Measurements from ENCODE around the gene MAK.

Gene MAK

GRCh38 chr6:10722570-10722819 lies 115.8 kb downstream of the MAK start:
- DNase-seq, result no peak

DNA sequence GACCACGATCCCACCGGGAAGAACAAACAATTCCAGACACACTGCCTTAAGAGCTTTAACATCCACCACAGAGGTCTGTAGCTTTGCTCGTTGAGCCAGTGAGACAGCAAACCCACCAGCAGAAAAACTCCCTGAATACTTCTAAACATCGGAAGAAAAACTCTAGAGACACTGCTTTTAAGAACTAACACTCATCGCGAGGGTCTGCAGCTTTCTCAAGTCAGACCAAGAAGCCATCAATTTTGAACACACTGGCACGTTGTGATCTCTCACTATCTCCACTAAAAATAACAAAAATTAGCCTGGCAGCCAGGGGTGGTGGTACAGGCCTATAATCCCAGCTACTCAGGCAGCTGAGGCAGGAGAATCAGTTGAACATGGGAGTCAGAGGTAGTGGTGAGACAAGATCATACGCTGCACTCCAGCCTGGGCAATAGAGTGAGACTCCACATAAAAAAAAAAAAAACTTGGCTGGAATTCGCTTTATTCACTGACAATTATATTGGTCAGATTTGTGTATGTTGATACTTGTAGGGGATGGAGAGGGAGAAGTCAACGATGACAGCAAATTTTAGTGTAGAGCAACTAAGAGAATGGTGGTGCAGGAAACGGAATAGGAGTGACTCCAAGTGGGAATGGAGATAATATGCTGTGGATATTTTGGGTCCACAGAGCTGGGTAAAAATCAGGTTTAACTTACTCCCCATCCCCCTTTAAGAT lies 116.3 kb downstream of the MAK start:
- no peak for DNase-seq

DNA sequence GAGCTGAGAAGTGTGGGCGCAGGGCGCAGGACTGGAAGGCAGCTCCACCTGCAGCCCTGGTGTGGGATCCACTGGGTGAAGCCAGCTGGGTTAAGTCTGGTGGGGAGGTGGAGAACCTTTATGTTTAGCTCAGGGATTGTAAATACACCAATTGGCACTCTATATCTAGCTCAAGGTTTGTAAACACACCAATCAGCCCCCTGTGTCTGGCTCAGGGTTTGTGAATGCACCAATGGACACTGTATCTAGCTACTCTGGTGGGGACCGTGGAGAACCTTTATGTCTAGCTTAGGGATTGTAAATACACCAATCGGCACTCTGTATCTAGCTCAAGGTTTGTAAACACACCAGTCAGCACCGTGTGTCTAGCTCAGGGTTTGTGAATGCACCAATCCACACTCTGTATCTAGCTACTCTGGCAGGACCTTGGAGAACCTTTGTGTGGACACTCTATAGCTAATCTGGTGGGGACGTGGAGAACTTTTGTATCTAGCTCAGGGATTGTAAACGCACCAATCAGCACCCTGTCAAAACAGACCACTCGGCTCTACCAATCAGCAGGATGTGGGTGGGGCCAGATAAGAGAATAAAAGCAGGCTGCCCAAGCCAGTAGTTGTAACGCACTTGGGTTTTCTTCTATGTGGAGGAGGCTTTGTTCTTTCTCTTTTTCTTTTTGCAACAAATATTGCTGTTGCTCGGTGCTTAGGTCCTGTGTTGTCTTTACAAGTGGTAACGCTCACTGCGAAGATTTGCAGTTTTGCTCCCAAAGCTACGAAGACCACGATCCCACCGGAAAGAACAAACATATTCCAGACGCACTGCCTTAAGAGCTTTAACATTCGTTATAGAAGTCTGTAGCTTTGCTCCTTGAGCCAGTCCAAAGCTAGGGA lies 117.1 kb downstream of the MAK start:
- peak; percentile 78 for DNase-seq

- no peak for DNase-seq
These were observed 117.9 kb downstream of the MAK start for GRCh38 chr6:10720265-10720959.

GRCh38 chr6:10719964-10720264 lies 118.4 kb downstream of the MAK start:
- DNase-seq, result no peak

DNA sequence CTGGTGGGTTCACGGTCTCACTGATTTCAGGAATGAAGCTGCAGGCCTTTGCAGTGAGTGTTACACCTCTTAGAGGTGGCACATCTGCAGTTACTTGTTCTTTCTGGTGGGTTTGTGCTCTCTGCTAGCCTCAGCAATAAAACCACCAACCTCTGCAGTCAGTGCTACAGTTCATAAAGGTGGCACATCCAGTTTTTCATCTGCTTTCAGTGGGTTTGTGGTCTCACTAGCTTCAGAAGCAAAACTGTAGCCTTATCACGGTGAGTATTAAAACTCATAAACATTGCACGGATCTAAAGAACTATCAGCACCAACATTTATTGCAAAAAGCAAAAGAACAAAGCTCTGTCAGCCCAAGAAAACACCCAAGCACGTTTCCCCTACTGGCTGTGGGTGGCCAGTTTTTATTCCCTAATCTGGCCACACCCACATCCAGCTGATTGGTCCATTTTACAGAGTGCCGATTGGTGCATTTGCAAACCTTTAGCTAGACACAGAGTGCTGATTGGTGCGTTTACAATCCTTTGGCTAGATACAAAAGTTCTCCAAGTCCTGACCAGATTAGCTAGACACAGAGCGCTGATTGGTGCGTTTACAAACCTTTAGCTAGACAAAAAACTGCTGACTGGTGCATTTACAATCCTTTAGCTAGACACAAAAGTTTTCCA lies 118.9 kb downstream of the MAK start:
- no peak for DNase-seq

DNA sequence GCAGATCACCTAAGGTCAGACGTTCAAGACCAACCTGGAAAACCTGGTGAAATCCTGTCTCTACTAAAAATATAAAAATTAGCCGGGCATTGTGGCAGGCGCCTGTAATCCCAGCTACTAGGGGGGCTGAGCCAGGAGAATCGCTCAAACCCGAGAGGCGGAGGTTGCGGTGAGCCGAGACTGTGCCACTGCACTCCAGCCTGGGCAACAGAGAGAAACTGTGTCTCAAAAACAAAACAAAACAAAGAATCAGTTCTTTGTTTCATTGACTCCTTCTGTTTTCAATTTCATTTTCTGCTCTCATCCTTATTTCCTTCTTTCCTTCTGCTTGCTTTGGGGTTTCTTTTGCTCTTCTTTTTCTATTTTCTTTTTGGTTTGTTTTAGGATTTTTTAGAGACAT lies 124.4 kb downstream of the MAK start:
- no peak for DNase-seq

Data from SHP77 treated with DMSO at 0.1 percent for 48 hours (cell line).